ENCODE results near the gene LRMDA. TPM values are rescaled to one million over a fixed set of nuclear protein-coding genes. Genes with fewer than 3 reads are reported as not detected.

Gene LRMDA
- total RNA-seq, 1 experiment from 2014 or later = 4.8 TPM

DNA sequence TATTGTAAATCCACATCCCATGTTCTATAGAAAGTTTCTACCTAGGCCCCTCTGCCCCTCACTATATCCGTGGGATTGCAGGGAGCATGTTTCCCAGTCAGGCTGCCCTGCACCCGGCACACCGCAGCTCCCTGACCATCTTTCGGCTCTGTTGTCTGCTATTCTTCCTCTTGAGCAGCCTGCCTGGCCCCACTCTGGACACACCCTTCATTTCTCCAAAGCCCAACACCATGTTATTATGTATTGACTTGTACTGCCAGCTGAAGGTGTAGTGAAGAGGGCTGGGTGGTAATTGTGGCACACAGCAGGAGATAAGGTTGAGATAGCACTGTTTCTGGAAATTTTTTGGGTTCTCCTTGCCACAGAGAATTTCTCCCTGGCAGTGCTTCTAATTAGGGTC is 9.8 kb downstream of the LRMDA start (continued):
- TF ChIP-seq SP1 (IDR thresholded peaks at IDR 0.05; ENCODE audit: low read depth) = no peak
- no peak for TF ChIP-seq ZFX (IDR thresholded peaks at IDR 0.05)
- no peak for TF ChIP-seq TCF7L2 (IDR thresholded peaks at IDR 0.05; ENCODE audit: borderline replicate concordance, extremely low read depth, insufficient read depth, insufficient read length)
- TF ChIP-seq FOSL1 (IDR thresholded peaks at IDR 0.05; ENCODE audit: low read depth) = no peak
- no peak for TF ChIP-seq ZBTB33 (IDR thresholded peaks at IDR 0.05; ENCODE audit: extremely low read depth, insufficient replicate concordance, low read length)

DNA sequence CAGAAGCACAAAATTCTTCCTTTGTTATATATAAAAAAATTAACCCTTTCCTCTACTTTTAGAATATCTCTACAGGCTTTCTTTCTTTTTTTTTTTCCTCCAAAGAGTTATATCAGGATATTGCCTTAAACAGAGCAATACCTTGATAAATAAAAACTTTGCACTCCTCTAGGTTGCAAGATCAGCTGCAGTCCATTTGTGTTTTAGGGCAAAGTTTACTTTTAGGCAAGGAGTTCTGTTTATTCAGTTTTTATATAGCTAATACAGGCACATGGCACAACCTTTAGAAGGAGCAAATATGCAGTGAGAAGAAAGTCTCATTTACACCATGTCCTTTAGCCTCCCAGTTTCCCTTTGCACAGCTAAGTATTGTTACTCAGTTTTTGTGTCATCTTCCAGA is 10.3 kb downstream of the LRMDA start:
- no peak for DNase-seq (ENCODE audit: low read depth, low spot score)
- CTCF ChIA-PET = no interaction called here
- H3K9me3 ChIP-seq (ENCODE audit: control insufficient read depth in 1 of 2, insufficient read depth in 1 of 2, low read depth in 1 of 2, low read length in 2 of 2) = peaks cover 0 to 15% of the 10 kb centered on the region in 2 experiments; a peak in 3 of 4 replicates
- TF ChIP-seq ZNF274 (IDR thresholded peaks at IDR 0.05; ENCODE audit: low read depth, low read length) (no peak), REST (IDR thresholded peaks at IDR 0.05; ENCODE audit: low read depth) (no peak), CEBPB (IDR thresholded peaks at IDR 0.05; ENCODE audit: low read depth) (no peak), SRF (IDR thresholded peaks at IDR 0.05; ENCODE audit: low read depth) (no peak), FOSL1 (IDR thresholded peaks at IDR 0.05; ENCODE audit: low read depth) (no peak), EZH2 (IDR thresholded peaks at IDR 0.05) (no peak), SIN3A (IDR thresholded peaks at IDR 0.05; ENCODE audit: low read depth) (no peak), POLR2AphosphoS5 (IDR thresholded peaks at IDR 0.05; ENCODE audit: low read depth, low read length) (no peak), EGR1 (IDR thresholded peaks at IDR 0.05; ENCODE audit: low read depth) (no peak), ZBTB33 (IDR thresholded peaks at IDR 0.05; ENCODE audit: extremely low read depth, insufficient replicate concordance, low read length) (no peak), JUND (IDR thresholded peaks at IDR 0.05) (no peak), YY1 (IDR thresholded peaks at IDR 0.05; ENCODE audit: extremely low read depth, insufficient replicate concordance, low read depth, low read length) (no peak)
- TF ChIP-seq, protein P1, sequence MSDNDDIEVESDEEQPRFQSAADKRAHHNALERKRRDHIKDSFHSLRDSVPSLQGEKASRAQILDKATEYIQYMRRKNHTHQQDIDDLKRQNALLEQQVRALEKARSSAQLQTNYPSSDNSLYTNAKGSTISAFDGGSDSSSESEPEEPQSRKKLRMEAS (IDR thresholded peaks at IDR 0.05) = no peak
- no peak overlapping the region for H3K4me3 ChIP-seq (replicated peaks in 1 of 2; ENCODE audit: low read depth in 1 of 2, low read length in 2 of 2)
- H3K9ac ChIP-seq (ENCODE audit: low read length) = no peak overlapping the region
- H3K4me1 ChIP-seq (ENCODE audit: control insufficient read depth in 1 of 2, insufficient read depth in 2 of 2, low read length in 2 of 2) = no peaks in the 10 kb centered on the region
- H4K20me1 ChIP-seq (ENCODE audit: insufficient read depth) = no peaks in the 10 kb centered on the region
- POLR2A ChIA-PET = no interaction called here
- no peak overlapping the region for H3K4me2 ChIP-seq (ENCODE audit: low read length)
- no peaks in the 10 kb centered on the region for H3K27me3 ChIP-seq (ENCODE audit: insufficient read depth, low read length)
- RAD21 ChIA-PET (ENCODE audit: low non-redundant PET in 1 of 2, low total read pairs in 2 of 2, uncharacterized antibody in 2 of 2, unreplicated experiment in 2 of 2) = no interaction called here
- H3K9me2 ChIP-seq (ENCODE audit: insufficient read depth) = no peaks in the 10 kb centered on the region; the same call in 1 of the 2 replicates
- no peaks in the 10 kb centered on the region for H3K79me2 ChIP-seq (ENCODE audit: insufficient read depth, low read length)
- BruUV-seq (replicated peaks) = no TSS peak
- no peak for ATAC-seq
- H3K27ac ChIP-seq (ENCODE audit: low read depth, low read length) = no peak overlapping the region
- intact Hi-C loops (cut with micrococcal nuclease) = no loop called here
- H2AFZ ChIP-seq (ENCODE audit: low read depth, low read length, poor library complexity, severe bottlenecking) = no peak overlapping the region
- no peaks in the 10 kb centered on the region for H3K36me3 ChIP-seq (ENCODE audit: control insufficient read depth in 1 of 2, insufficient read depth in 2 of 2, low read length in 2 of 2)

Data from HCT116 (cell line).